Renal pelvis (tissue), 4 donors: ENCODE results near the gene NOL3. TPM values are rescaled to one million over a fixed set of nuclear protein-coding genes. Genes with fewer than 3 reads are reported as not detected.

Experiments
- DNase-seq: peaks from one replicate; pipeline ENCODE4 v3.0.0-alpha.2; 2013
- polyA plus RNA-seq, 3 donors: library from polyadenylated mRNA; unstranded; fragments of 120-200 nt; gene quantifications; one replicate each; pipeline ENCODE4 v1.2.1, GENCODE V29; 2013; ENCODE audit not compliant: insufficient read length in 3 of 3

Gene NOL3
- polyA plus RNA-seq, 3 donors, result 4.1 to 9.5 (median 7.6) TPM

DNA sequence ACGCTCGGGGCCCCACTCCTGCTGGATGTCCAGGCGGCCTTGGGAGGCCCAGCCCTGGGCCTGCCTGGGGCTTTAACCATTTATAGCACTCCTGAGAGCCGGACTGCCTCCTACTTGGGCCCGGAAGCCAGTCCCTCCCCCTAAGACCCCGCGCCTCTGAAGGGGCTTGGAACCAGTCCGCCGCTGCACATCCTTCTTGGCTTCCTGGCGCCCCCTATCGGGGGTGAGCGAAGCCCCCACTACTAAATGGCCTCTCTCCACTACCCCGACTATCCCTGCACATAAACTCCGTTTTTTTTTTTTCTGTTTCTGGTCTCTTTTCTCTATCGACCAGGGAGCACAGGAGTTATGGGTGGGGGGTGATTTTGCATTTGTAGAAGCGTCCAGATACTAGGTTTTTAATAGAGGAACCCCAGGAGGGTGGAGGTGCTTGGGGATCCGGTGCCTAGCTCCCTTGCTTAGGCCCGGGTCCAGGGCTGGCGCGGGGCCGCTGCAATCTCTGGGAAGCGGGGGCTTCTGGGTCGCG, 633 bp upstream of the NOL3 start:
- DNase-seq, result no peak

DNA sequence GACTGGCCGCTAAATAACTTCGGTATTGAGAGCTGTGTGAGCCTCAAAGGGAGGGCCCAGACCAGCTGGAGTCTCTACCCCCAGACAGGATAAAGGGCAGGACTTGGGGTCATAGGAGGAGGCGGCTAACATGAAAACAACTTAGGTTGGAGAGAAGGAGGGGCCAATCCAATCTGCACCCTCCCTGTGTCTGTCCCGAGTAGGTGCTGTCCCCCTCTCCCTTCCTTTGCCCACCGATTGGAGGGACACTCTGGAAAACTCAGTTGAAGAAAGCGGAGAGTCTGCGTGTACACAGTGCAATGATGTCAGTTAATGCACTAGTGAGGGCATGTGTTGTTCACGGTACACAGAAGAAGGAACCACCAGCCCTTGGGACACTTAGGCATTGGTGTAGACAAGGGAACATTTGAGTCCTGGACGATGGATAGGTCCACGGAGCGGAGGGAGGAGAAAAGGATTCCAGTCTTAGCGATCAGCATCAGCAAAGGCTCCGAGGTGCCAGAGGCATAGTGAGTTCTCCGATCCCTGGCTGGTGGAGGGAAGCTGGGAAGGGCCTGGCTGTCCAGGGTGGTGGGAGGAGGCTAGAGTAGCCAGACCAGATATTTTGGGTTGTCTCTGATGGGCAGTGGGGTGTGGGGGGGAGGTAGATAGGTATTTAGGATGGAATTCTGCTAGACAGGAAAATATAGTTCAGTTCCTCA, 761 bp downstream of the NOL3 start:
- no peak for DNase-seq

DNA sequence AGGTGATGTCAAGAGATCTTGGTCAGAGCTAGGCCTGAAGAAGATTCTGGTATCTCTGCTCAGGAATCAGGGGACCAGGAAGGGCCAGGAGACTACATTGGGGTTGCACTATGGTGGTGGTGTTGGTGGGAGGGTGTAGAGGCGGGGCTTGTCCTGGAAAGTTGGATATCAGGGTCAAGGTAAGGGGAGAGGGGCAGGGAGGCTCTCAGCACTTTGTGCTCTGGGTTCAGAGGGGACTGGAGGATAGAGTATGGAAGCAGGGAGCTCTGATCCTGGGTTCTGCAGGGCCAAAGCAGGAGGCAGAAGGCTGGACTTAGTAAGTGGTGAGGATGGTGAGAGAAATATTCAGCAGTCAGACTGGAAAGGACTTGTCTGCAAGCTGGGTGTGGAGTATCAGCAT, 3.0 kb downstream of the NOL3 start:
- DNase-seq, result no peak

DNA sequence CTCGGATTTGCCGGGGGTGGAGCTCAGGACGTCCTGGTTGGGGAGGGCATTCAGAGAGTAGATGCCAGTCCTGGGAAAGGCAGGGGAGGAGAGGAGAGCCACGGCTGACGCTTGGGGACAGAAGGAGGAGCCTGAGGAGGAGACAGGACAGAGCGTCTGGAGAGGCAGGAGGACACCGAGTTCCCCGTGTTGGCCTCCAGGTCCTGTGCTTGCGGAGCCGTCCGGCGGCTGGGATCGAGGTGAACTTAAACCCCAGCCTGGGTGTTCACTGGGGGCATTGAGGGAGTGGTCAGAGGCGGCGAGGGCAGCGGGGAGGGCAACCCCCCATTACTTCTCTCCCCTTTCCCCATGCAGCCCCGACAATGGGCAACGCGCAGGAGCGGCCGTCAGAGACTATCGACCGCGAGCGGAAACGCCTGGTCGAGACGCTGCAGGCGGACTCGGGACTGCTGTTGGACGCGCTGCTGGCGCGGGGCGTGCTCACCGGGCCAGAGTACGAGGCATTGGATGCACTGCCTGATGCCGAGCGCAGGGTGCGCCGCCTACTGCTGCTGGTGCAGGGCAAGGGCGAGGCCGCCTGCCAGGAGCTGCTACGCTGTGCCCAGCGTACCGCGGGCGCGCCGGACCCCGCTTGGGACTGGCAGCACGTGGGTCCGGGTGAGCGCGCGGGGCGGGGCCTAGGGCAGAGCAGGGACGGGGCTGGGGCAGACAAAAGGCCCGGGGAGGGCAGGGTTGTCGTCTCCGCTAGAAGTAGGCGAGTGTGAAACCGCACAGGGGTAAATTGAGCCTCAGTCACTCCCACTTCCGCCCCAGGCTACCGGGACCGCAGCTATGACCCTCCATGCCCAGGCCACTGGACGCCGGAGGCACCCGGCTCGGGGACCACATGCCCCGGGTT, 3.7 kb downstream of the NOL3 start:
- no peak for DNase-seq

DNA sequence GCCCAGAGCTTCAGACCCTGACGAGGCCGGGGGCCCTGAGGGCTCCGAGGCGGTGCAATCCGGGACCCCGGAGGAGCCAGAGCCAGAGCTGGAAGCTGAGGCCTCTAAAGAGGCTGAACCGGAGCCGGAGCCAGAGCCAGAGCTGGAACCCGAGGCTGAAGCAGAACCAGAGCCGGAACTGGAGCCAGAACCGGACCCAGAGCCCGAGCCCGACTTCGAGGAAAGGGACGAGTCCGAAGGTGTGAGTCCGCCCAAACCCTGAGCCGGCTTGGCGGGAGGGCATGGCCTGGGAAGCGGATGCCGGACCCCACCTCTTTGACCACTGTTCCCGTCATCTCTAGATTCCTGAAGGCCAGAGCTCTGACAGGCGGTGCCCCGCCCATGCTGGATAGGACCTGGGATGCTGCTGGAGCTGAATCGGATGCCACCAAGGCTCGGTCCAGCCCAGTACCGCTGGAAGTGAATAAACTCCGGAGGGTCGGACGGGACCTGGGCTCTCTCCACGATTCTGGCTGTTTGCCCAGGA, 4.4 kb downstream of the NOL3 start:
- DNase-seq, result no peak

DNA sequence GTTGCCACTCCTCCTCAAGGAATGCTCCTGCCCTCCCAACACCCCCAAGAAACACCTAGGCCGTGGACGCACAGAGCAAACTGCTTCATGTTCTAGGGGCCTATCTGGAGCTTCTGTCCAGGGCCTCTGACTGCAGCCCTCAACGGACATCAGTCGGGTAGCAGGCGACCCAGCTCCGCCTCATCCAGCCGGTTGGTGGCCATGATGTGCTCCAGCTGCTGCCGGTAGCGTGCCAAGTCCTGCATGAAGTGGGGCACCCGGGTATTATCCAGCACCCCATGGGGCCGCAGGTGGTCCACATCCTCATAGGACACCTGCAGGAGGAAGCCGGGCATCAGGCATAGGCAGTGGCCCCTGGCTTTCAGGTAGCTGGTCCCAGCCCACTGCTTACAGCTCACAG, 6.3 kb downstream of the NOL3 start:
- no peak for DNase-seq

DNA sequence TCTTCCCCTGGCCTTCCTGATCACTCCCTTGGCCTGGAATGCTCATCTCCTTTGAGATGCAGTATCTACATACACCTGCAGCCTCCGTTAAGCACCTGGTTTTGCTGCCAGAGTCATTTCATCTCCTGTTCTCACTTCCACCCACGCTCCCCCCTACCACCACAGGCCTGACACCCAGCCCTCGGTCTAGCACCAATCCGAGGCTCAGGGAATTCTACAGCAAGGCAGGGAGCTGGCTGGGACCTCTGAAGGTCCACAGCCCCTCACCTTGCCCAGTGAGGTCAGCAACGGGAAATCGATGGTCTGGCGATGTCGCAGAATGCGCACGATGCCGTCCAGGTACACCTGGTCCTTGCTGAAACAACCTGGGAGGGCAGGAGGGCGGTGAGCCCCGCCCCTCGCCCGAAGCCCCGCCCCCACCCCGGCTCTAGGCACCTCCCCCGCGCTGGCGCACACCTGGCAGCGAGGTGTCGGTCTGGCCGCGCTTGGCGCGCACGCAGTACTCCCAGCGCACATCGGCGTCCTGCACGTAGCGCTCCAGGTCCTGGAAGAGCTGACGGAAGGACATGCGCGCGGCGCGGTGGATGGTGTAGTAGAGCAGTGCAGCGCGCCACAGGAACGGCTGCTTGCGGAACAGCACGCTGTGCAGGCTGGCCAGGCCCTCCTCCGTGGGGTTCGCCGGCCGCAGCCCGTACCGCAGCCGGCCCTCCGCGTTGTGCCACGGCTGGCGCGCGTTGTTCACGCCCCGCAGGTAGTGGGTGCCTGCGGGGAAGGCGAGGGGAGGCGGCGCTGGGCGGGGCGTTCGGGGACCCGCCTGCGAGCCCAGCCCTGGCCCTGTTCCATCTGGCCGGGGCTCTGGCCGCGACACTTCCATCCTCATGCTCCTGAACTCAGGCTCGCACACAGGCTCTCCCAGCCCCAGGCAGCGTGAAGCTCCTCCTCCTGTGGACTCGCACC, 7.7 kb downstream of the NOL3 start:
- no peak for DNase-seq

DNA sequence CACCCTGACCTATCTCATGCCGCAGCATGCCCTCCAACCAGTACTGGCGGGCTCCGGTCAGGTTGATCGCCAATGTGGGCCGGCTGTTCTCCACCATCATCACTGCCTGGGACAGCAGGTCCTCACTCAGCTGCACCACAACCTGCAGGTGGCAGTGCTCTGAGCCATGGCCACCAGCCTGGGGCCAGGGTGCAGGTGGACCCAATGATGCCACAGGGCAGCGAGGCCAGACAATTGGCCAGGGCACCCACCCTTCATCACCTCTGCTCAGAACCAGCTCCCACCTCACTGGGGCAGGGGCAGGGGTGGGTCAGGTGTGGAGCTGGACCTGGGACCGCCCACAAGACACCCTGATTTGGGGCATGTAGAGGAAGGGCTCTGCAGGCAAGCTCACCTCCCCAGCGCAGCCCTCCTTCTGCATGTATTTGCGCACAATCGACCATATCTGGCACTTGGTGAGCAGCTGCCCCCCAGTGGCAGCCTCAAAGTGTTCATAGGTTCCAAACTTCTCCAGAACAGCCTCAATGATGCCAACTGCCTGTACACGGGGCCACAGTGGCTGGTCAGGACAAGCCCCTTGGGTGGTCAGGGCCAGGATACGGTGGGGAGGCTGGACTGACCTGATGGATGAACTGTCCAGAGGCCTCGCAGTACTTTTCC, 9.2 kb downstream of the NOL3 start:
- no peak for DNase-seq

DNA sequence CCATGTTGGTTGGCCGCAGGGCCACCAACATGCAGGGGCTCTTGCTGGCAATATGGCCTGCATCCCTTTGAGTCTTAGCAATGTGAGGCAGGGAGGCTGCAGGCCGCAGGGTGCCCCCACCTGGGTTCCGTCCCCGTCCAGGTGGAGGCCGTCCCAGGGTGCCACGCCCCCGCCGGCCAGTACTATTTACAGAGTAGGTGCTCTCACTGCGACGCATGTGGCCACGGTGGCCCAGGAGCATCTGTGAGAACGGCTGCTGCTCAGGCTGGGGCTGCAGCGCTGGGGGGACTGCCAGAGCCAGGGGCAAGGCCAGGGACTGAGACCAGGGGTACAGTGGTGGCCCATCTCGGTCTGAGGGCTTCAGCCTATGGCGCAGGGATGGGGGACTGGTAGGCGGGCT, 9.8 kb downstream of the NOL3 start:
- no peak for DNase-seq

DNA sequence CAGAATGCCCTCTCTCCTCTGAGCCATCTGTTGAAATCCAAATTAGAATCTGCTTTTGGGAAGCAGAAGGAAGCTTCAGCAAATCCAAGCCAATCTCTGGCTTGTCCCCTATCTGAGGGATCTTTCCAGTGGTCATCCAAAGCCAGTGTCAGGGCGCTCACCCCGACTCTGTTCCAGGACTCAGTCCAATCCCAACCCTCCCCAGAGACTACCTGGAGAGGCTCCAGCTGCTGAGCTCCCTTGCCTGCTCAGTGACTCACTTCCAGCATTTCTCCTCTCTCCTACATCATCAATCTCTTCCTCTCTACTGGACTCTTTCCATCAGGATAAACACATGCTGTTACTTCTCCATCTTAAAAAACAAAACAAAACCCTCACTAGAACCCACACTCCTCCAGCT, 11.0 kb downstream of the NOL3 start:
- no peak for DNase-seq

DNA sequence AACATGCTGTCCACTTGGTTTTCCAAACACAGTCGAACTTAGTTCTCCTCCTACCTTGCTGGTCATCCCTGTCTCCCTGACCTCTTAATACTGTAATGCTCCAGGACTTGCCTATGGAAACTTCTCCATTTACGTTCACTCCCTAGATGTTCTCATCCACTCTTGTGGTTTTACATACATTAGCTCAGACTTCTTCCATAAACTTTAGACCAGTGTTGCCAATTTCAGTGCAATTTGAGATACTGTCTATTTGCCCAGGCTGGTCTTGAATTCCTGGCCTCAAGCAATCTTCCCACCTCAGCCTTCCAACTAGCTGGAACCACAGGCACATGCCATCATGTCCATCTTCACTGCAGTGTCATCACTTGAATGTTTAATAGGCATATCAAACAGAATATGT, 11.9 kb downstream of the NOL3 start:
- DNase-seq, result no peak

DNA sequence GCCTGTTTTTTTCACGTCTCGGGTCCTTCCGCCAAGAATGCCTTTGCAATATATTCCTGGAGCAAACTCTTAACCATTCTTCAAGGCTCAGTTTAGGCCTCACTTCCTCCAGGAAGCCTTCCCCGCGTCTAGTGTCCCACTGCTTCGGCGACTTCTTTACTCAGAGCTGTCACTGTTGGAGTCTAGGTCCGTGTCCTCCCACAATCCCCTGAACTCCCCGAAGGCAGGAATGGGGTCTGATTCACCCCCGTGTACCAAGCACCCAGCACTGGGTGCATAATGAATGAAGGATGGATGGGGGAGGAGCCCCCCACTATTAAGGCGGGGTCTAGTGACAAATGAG, 12.9 kb downstream of the NOL3 start:
- no peak for DNase-seq

DNA sequence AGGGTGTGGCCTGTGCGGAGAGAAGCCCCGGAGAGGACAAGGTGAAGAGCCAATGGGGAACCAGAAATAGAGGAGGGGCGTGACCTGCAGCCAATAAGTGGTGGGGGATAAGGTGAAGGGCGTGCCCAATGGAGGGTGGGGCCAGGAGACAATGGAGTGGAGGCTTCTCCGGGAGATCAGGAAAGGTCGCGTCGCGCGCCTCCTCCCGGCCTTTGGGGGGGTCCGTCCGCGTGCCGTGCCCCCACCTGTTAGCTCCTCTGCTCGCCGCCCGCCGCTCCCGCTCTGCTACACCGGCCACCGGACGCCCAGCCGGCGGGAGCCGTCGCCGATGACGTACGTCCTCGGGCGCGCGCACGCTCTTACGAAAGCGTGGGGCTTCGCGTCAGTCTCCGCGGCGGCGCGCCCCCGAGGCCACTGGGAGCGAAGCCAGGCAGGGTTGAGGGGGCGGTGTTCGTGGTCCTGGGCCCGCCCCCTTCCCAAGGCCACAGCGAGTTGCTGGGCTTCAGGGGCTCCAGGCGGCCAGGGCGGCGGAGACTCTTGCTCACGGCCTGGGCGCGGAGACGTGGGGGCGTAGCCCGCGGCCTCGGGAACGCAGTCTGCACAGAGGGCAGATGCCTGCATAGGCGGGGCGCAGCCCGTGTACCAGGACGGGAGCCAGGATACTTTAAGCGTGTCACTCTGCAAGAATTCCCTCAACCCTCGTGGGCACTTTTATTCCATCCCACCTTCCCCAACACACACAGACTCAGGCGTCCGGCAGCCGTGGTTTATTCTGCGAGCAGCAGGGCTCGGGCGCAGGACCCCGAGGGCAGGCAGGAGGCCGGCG, 13.5 kb downstream of the NOL3 start, which contains the start of gene MATCAP1:
MATCAP1 (minus strand) TSS at position 337 of the 826 bp plus-strand sequence. CDS start 3,353 bp downstream, outside the sequence.
- peak; percentile 97 for DNase-seq

DNA sequence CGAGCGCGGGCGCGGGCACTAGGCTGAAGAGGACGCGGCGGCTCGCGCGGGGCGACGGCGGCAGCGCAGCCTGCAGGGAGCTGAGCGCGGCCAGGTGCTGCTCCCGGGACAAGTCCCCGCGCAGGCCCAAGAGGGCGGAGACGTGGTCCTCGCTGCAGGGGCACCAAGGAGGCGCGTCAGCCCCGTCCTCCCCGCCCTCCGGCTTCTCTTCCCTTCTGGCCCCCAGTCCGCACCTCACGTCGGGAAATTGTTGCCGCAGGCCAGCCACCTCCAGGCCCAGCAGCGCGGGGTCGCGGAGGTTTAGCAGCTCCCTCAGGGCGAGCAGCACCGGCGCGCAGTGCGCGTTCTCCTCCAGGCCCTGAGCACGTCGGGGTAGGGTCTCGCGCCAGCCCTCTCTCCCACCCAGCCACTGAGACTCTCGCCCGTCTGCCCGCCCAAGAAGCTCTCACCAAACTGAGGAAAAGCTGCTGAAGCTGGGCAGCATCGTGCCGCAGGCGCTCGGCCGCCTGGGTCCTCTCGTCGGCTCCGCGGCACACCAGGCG, 14.2 kb downstream of the NOL3 start:
- no peak for DNase-seq

DNA sequence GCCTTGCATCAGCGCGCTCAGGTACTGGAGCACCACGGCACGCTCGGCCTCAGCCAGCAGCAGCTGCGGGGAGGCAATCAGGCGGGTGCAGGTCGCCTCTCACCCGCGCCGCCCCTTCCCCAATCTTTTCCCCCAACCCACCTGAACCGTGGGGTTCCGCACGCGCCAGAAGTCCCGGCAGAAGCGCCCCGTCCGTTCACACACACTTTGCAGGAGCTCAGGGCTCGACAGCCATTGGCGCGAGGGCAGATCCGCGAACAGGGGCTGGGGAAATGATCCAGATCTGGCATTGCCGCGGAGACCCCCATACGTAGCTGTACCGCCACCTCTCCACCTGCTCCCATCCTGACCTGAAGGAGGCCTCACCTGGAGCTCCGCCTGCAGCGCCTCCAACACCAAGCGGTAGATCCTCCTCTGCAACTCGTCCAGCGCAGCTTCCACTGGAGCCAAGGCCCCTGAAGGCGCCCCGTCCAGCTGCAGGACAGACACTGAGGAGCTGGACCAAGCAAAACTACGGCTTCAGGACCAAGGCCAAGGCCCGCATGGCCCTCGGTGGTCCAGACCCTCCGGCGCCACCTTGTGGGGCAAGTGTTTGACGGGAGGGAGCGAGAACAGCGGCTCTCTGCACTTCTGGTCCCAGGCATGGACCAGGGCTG, 14.8 kb downstream of the NOL3 start:
- peak; percentile 91 for DNase-seq

DNA sequence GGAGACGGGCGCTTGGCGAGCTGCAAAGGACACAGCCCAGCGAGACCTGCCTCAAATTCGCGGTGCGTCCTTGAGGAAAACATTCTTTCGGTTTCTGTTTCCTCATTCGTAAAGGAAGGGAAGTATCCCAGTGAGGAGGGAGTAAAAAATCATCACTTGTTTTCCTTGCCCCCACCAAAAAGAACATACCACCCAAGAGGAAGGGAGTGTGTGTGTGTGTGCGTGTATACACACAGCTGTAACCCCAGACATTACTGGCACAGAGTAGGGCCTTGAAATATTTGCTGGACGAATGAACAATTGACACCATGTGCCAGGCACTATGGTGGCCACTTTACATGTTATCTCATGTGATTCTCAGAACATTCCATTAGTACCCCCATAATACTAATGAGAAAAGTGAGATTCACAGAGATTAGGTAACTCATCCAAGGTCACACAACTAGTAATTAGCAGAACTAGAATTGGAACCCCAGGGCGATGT, 15.4 kb downstream of the NOL3 start:
- no peak for DNase-seq

DNA sequence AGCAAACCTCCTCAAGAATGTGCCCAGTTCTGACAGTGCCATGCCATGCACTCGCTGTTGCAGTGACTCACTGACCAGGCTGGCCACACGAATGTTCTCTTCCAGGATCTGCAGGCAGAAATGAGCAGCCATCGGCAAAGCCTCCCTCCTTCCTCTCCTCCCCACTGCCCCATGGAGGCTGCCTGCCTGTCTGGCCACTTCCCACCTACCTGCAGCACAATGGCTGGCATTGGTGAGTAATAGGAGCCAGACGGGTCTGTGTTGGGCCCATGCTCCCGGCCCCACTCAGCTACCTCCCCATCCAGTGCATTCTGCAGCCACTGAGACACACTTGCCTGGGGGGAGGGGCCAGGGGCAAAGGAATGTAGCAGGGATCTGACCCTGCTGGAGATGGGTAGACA, 16.2 kb downstream of the NOL3 start:
- no peak for DNase-seq

DNA sequence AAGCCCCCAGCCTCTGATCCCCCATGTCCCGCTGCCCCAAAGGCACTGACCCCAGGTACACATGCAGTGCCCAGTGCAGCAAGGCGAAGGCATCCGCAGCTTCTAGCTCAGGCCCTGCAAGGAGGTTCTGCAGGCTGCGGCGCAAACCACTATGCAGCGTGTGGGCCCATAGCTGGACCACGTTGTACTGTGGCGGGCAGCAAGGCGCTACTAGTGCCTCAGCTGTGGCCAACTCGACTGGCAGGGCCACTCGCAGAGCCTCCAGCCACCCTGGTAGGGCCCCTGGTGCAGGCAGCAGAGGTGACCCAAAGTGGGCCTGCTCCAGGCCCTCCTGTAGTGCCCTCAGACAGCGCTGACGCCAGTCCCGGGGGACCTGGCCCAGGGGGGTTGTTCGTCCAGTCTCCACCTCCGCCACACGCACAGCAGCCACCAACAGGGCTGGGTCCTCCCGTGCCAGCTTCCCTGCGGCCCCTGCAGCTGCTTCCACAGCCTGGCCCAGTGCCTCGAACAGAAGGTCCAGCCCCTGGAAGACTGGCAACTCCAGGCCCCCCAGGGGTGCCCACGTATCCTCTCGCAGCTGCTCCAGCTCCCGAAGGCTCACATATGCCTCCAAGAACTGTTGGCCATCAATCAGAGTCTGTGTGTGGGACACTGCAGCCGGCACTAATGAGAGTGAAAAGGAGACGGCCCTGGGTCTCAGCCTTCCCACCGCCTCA, 17.0 kb downstream of the NOL3 start:
- no peak for DNase-seq
